ENCODE data around the gene C14orf180.

Gene C14orf180

GRCh38 chr14:104579507-104579906 is at the start of gene C14orf180:
C14orf180 (plus strand) TSS chr14:104579764; CDS start chr14:104586431, 6,667 bp downstream.
- no peak for DNase-seq (ENCODE audit: low read depth in 2 of 2)

GRCh38 chr14:104530646-104531045 is 48.9 kb upstream of the C14orf180 start:
- DNase-seq (ENCODE audit: low read depth in 2 of 2) = no peak

GRCh38 chr14:104531421-104532190 is 48.0 kb upstream of the C14orf180 start:
- DNase-seq (ENCODE audit: low read depth in 2 of 2) = no peak

- DNase-seq (ENCODE audit: low read depth in 2 of 2) = no peak
Measured at GRCh38 chr14:104532191-104532555, 47.4 kb upstream of the C14orf180 start.

GRCh38 chr14:104534036-104534435 is 45.5 kb upstream of the C14orf180 start:
- DNase-seq (ENCODE audit: low read depth in 2 of 2) = no peak

GRCh38 chr14:104536942-104537612 is 42.5 kb upstream of the C14orf180 start:
- DNase-seq (ENCODE audit: low read depth in 2 of 2) = no peak

- DNase-seq (ENCODE audit: low read depth in 2 of 2) = no peak
Measured at GRCh38 chr14:104537613-104537988, 42.0 kb upstream of the C14orf180 start.

GRCh38 chr14:104541905-104542465 is 37.6 kb upstream of the C14orf180 start:
- DNase-seq (ENCODE audit: low read depth in 2 of 2) = no peak

GRCh38 chr14:104542871-104543830 is 36.4 kb upstream of the C14orf180 start:
- no peak for DNase-seq (ENCODE audit: low read depth in 2 of 2)

- no peak for DNase-seq (ENCODE audit: low read depth in 2 of 2)
Measured at GRCh38 chr14:104544362-104544961, 35.1 kb upstream of the C14orf180 start.

- no peak for DNase-seq (ENCODE audit: low read depth in 2 of 2)
Measured at GRCh38 chr14:104545151-104545941, 34.2 kb upstream of the C14orf180 start.

GRCh38 chr14:104545942-104546501 is 33.5 kb upstream of the C14orf180 start:
- DNase-seq (ENCODE audit: low read depth in 2 of 2) = no peak

- DNase-seq (ENCODE audit: low read depth in 2 of 2) = no peak
Measured at GRCh38 chr14:104546591-104547309, 32.8 kb upstream of the C14orf180 start.

- DNase-seq (ENCODE audit: low read depth in 2 of 2) = no peak
Measured at GRCh38 chr14:104547310-104547997, 32.1 kb upstream of the C14orf180 start.

- DNase-seq (ENCODE audit: low read depth in 2 of 2) = no peak
Measured at GRCh38 chr14:104547998-104548700, 31.4 kb upstream of the C14orf180 start.

- no peak for DNase-seq (ENCODE audit: low read depth in 2 of 2)
Measured at GRCh38 chr14:104548802-104549535, 30.6 kb upstream of the C14orf180 start.

GRCh38 chr14:104549536-104550339 is 29.8 kb upstream of the C14orf180 start:
- DNase-seq (ENCODE audit: low read depth in 2 of 2) = no peak

Measured in stimulated activated CD8-positive, alpha-beta memory T cell treated with anti-CD3 and anti-CD28 coated beads, Interleukin-2, amount 100 ng/mL, for 1 hour (primary cell).